Measurements from ENCODE around the gene ZFP57.

ZFP57 gene

GRCh38 chr6:29680904-29681303, at the start of gene ZFP57:
ZFP57 (minus strand) TSS chr6:29681152; CDS start chr6:29677003, 4,149 bp downstream.
- DNase-seq, result no peak

GRCh38 chr6:29730575-29731126, 49.7 kb upstream of the ZFP57 start:
- DNase-seq, result no peak

- DNase-seq, result no peak
Observed at GRCh38 chr6:29729774-29730328, 48.9 kb upstream of the ZFP57 start.

- no peak for DNase-seq
Observed at GRCh38 chr6:29728875-29729270, 47.9 kb upstream of the ZFP57 start.

- DNase-seq, result no peak
Observed at GRCh38 chr6:29728173-29728874, 47.4 kb upstream of the ZFP57 start.

GRCh38 chr6:29727637-29728036, 46.7 kb upstream of the ZFP57 start:
- DNase-seq, result no peak

GRCh38 chr6:29726571-29727194, 45.7 kb upstream of the ZFP57 start:
- DNase-seq, result no peak

DNA sequence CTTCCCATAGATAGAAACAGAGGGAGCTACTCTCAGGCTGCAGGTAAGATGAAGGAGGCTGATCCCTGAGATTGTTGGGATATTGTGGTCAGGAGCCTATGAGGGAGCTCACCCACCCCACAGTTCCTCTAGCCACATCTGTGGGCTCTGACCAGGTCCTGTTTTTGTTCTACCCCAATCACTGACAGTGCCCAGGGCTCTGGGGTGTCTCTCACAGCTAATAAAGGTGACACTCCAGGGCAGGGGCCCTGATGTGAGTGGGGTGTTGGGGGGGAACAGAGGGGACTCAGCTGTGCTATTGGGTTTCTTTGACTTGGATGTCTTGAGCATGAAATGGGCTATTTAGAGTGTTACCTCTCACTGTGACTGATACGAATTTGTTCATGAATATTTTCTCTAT, 45.0 kb upstream of the ZFP57 start:
- no peak for DNase-seq

DNA sequence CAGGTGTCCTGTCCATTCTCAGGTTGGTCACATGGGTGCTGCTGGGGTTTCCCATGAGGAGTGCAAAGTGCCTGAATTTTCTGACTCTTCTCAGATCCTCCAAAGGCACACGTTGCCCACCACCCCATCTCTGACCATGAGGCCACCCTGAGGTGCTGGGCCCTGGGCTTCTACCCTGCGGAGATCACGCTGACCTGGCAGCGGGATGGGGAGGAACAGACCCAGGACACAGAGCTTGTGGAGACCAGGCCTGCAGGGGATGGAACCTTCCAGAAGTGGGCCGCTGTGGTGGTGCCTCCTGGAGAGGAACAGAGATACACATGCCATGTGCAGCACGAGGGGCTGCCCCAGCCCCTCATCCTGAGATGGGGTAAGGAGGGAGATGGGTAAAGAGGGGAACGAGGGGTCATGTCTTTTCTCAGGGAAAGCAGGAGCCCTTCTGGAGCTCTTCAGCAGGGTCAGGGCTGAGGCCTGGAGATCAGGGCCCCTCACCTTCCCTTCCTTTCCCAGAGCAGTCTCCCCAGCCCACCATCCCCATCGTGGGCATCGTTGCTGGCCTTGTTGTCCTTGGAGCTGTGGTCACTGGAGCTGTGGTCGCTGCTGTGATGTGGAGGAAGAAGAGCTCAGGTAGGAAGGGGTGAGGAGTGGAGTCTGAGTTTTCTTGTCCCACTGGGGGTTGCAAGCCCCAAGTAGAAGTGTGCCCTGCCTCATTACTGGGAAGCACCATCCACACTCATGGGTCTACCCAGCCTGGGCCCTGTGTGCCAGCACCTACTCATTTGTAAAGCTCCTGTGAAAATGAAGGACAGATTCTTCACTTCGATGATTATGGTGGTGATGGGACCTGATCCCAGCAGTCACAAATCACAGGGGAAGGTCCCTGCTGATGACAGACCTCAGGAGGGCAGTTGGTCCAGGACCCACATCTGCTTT, 44.3 kb upstream of the ZFP57 start:
- no peak for DNase-seq

DNA sequence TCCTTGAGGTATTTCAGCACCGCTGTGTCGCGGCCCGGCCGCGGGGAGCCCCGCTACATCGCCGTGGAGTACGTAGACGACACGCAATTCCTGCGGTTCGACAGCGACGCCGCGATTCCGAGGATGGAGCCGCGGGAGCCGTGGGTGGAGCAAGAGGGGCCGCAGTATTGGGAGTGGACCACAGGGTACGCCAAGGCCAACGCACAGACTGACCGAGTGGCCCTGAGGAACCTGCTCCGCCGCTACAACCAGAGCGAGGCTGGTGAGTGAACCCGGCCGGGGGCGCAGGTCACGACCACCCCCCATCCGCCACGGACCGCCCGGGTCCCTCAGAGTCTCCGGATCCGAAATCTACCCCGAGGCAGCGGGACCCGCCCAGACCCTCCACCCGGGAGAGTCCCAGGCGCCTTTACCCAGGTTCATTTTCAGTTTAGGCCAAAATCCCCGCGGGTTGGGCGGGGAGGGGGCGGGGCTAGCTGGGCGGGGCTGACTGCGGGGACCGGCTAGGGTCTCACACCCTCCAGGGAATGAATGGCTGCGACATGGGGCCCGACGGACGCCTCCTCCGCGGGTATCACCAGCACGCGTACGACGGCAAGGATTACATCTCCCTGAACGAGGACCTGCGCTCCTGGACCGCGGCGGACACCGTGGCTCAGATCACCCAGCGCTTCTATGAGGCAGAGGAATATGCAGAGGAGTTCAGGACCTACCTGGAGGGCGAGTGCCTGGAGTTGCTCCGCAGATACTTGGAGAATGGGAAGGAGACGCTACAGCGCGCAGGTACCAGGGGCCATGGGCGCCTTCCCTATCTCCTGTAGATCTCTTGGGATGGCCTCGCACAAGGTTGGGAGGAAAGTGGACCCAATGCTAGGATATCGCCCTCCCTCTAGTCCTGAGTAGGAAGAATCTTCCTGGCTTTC, 43.0 kb upstream of the ZFP57 start:
- peak; percentile 76 to 88 for DNase-seq

DNA sequence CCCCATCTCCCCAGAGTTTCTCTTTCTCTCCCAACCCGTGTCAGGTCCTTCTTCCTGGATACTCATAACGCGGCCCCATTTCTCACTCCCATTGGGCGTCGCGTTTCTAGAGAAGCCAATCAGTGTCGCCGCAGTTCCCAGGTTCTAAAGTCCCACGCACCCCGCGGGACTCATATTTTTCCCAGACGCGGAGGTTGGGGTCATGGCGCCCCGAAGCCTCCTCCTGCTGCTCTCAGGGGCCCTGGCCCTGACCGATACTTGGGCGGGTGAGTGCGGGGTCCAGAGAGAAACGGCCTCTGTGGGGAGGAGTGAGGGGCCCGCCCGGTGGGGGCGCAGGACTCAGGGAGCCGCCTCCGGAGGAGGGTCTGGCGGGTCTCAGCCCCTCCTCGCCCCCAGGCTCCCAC, 42.3 kb upstream of the ZFP57 start, which contains the start of gene HLA-F:
Gene HLA-F (plus strand): TSS at position 173 of the 404 bp plus-strand sequence. CDS start 30 bp downstream, at position 203.
- peak; percentile 69 to 82 for DNase-seq

GRCh38 chr6:29720863-29721262, 39.9 kb upstream of the ZFP57 start:
- peak in 1 of 2 experiments; percentile 34 for DNase-seq

GRCh38 chr6:29710281-29710941, 29.5 kb upstream of the ZFP57 start:
- DNase-seq, result no peak

DNA sequence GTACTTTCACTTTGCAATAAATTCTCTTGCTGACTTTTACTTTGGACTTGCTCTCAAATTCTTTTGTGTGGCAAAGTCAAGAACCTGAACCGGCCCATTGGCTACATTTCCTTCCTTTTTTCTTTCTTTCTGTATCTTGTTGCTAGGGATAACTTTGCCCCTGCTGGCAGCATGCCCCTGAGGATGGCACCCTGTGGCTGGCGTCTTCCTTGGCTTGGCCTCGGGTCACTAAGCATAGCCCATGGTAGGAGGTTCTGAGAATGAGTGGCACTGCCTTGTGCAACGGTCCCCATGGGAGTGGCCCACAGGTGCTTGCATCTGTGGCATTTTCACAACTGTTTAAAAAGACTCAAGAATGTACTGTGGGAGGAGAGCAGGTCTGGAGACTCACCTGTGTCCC, 28.2 kb upstream of the ZFP57 start:
- no peak for DNase-seq

DNA sequence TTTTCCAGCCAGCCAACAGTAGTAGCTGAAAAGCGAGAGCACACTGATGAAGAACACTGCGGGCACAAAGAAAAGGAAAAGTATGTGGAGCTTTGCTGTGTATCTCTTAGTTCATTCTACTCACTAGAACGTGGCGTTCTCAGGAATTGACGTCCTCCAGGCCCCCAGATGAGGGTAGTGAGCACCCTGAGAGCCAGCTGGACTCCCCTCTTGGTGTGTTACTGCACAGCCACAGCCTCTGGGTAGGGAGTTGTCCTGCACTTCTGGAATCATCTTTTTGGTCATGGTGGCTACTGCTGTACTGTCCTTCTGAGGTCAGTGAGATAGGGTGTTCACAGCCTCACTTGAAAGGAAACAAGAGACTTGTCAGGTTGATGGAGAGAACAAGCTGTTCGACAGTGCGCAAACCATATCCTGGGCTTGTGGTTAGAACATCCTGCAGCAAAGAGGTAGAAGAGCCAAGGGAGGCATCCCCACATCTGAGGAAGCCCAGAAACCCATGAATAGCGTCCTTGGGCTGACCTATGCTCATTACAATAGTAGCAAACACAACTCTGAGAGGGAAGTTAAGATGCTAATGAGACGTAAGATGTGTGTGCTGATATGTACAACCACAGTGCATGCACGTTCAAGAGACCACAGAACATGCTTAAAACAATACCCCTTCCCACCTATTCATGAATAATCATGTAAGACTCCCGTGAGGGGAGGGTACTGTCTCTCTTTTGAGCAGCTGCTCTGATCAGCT, 27.7 kb upstream of the ZFP57 start:
- DNase-seq, result peak in 1 of 2 experiments; percentile 44

DNA sequence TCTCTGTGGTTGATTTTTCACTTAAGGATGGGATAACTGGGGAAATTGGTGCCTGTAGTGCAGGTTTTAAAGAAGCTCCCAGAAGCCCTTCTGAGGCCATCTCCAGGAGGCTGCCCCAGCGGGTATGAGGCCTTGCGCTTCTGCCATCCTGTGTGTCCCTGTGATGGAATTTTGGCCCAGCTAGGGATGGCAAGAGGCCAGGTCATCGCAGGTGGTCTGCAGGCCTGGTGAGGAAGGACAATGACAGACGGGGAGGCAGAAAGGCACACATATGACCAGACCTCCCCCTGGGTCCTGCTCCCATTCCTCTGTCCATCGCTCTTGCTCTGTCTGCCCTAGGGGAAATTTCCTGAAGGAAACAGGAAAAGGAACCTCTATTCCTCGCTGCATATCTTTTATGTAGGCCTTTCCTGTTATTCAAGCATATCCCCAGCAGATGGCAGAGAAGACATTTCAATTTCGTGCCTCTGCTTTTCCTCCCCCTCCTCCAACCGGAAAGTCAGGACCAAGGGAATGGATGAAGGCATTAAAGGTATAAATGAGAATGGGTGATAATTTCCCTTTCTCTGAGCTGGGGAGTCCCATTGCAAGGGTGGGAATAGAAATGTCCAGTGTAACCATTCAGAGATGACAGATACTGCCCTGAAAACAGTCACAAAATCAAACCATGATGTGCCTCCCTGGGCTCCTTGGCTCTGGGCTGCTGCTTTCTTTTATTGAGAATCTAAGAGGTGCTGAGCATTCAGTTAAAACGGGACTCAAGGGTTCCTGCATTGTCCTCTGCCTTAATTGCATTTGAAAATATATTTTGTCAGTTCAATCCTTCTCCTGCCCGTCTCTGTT, 24.7 kb upstream of the ZFP57 start:
- DNase-seq, result no peak

- peak; percentile 60 to 78 for DNase-seq
Observed at GRCh38 chr6:29702519-29703103, 21.7 kb upstream of the ZFP57 start.

GRCh38 chr6:29696147-29697125, 15.5 kb upstream of the ZFP57 start:
- DNase-seq, result no peak
